Ovary (tissue), 3 donors: ENCODE data around the gene GABBR2.

Experiments used
- CTCF ChIP-seq, 3 donors: fragments of 450-650 bp in 2 of 3; fragments of 200-600 bp in 1 of 3; IDR thresholded peaks; one replicate each; pipeline versions ENCODE4 v1.5.1 to v1.8.0; 2016 to 2022; ENCODE audit warnings: antibody characterized with exemption in 3 of 3, mild to moderate bottlenecking in 1 of 3
- EP300 ChIP-seq: sonication (generic); formaldehyde crosslinking; IDR thresholded peaks from one replicate; pipeline ENCODE4 v1.6.1; 2017; ENCODE audit warnings: antibody characterized with exemption
- POLR2A ChIP-seq: fragments of 450-650 bp; IDR thresholded peaks from one replicate; pipeline ENCODE4 v1.6.1; 2017; ENCODE audit warnings: antibody characterized with exemption, mild to moderate bottlenecking, moderate library complexity
- donor health status: DM: no; HTN: no; CAD: no.

- TF ChIP-seq POLR2A = no peak
- TF ChIP-seq CTCF (IDR thresholded peaks at IDR 0.05) = no peak
- TF ChIP-seq EP300 = no peak
Measured at GRCh38 chr9:98281281-98281680, 427.5 kb downstream of the GABBR2 start.
